Colonic mucosa (tissue), 4 donors: Measurements from ENCODE around the gene NBAS. TPM values are rescaled to one million over a fixed set of nuclear protein-coding genes. Genes with fewer than 3 reads are reported as not detected.
"Not testable (repeated sequence)": the region's sequence is repeated elsewhere in the genome, so short reads cannot be mapped to it uniquely, and the experiment has no call there.

Experiments used
- DNase-seq: peaks from one replicate; pipeline ENCODE4 v3.0.0-alpha.2; 2020
- H3K27ac ChIP-seq: fragments of 200-600 bp; one replicate; pipeline ENCODE4 v1.8.0; 2021
- H3K27me3 ChIP-seq: fragments of 200-600 bp; one replicate; pipeline ENCODE4 v1.8.0; 2021
- H3K36me3 ChIP-seq: fragments of 200-600 bp; one replicate; pipeline ENCODE4 v1.8.0; 2021
- H3K4me1 ChIP-seq: fragments of 200-600 bp; one replicate; pipeline ENCODE4 v1.8.0; 2021; ENCODE audit warnings: mild to moderate bottlenecking
- H3K4me3 ChIP-seq: fragments of 200-600 bp; one replicate; pipeline ENCODE4 v1.8.0; 2021
- H3K9ac ChIP-seq, 2 donors: one replicate each; pipeline ENCODE4 v1.7.0; 2013; ENCODE audit warnings: control low read depth in 2 of 2, low read depth in 2 of 2, low read length in 2 of 2
- H3K9me3 ChIP-seq: fragments of 200-600 bp; one replicate; pipeline ENCODE4 v1.8.0; 2021
- intact Hi-C: fragments of 100-400 bp; cut with DNase I; formaldehyde crosslinking; loops from one replicate; pipeline ENCODE4 v1.14.1; 2022
- total RNA-seq, 2 donors: library from RNA; stranded (reverse); fragmentation: NEBNext Ultra II Directional in 1 of 2; extraction: Animal tissue kit (Norgen Biotek cat#: 25700) in 1 of 2; gene quantifications; one replicate each; pipeline ENCODE4 v1.2.1, GENCODE V29; 2021
- TF ChIP-seq, protein P1 (sequence below): fragments of 200-600 bp; IDR thresholded peaks from one replicate; pipeline ENCODE4 v1.8.0; 2022; ENCODE audit warnings: antibody characterized with exemption, mild to moderate bottlenecking
- donor health status: healthy.
- donor health status: DM: no; HTN: no; CAD: no.
- donor health status: DM: no; HTN: no; CAD: no.

The NBAS gene
- total RNA-seq, 2 donors from 2014 or later = 34.4 to 38.9 TPM

DNA sequence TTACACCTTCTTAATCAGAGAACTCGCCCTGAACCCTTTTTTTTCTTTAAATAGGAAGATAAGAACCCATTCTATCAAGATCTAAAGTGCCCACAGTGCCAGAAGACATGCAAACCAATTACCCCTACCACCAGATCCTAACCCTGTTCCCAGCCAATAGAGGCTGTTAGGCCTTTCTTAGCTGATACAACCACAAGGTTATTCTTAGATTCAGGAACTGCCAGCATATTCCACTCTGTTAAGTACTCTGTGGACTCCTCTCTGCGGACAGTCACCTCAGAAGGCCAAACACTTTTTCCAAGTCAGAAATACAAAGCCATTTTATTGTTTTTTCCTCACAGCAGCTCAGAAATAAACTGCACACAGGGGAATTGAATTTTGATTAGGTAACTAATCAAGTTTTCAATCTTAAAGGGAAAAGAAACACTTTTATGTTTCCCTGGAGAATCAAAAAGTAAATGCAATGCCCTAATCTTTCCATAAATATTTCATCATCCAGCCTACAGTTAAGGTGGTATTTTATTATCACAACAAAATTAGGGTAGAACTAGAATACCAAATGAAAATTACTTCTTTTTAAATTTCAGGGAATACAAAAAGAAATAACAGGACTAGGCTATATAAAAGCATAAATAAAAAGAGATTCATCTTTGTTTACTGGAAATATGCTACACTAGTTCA lies 111.4 kb downstream of the NBAS start:
- intact Hi-C loops = no loop called here
- Histone ChIP-seq H3K4me3 (no peak overlapping the region), H3K9me3 (no peaks in the 10 kb centered on the region), H3K4me1 (no peaks in the 10 kb centered on the region), H3K27ac (no peak overlapping the region), H3K36me3 (no peaks in the 10 kb centered on the region), H3K27me3 (no peaks in the 10 kb centered on the region), H3K9ac (no peak overlapping the region)
- TF ChIP-seq, protein P1, sequence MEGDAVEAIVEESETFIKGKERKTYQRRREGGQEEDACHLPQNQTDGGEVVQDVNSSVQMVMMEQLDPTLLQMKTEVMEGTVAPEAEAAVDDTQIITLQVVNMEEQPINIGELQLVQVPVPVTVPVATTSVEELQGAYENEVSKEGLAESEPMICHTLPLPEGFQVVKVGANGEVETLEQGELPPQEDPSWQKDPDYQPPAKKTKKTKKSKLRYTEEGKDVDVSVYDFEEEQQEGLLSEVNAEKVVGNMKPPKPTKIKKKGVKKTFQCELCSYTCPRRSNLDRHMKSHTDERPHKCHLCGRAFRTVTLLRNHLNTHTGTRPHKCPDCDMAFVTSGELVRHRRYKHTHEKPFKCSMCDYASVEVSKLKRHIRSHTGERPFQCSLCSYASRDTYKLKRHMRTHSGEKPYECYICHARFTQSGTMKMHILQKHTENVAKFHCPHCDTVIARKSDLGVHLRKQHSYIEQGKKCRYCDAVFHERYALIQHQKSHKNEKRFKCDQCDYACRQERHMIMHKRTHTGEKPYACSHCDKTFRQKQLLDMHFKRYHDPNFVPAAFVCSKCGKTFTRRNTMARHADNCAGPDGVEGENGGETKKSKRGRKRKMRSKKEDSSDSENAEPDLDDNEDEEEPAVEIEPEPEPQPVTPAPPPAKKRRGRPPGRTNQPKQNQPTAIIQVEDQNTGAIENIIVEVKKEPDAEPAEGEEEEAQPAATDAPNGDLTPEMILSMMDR = no peak
- no peak for DNase-seq

DNA sequence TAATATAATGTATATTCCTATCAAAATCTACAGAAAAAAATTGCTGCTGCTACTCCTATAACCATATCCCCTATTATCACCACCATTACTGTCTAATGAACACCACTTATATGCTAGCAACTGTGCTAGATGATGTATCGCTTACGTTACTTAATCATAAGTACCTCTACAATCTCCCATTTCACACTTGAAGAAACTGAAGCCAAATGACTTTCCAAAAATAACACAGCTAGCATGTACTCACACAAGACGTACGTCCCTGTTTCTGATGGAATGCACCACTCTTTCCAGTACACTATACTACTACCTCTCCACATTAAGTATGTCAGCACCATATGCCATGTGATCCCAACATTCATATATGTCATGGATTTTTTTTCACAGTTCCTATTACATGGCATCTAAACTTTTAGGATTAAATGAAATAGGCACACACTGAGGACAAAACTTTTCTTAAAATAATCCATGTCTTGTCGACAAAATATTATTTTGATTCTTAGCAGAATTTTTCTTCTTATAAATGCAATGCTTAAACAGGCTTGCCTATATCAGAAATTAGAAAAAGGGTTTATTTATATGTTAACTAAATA lies 112.8 kb downstream of the NBAS start:
- intact Hi-C loops = no loop called here
- H3K4me1 ChIP-seq = no peaks in the 10 kb centered on the region
- no peaks in the 10 kb centered on the region for H3K27me3 ChIP-seq
- DNase-seq = no peak
- H3K4me3 ChIP-seq = no peak overlapping the region
- H3K36me3 ChIP-seq = no peaks in the 10 kb centered on the region
- TF ChIP-seq, protein P1 = no peak
- no peak overlapping the region for H3K9ac ChIP-seq
- H3K27ac ChIP-seq = no peak overlapping the region
- no peaks in the 10 kb centered on the region for H3K9me3 ChIP-seq

DNA sequence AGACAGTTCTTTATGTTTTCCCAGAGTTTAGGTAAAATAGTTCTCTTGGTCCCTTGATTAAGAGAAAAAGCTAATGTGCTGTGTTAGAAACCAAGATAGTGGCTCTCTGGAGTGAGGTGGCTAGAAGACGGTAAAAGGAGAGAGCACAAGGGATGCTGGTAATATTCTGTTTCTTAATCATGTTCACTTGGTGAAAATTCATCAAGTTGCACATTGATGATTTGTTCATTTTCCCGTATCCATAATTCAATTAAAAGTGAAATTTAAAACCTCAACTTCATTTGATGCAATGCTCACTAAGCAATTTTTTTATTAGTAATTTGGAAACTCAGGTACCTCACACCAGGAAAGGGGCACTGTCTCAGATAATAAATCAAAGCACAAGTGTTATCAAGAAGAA lies 113.8 kb downstream of the NBAS start:
- Histone ChIP-seq H3K36me3 (no peaks in the 10 kb centered on the region), H3K9ac (no peak overlapping the region), H3K4me1 (no peaks in the 10 kb centered on the region), H3K9me3 (no peaks in the 10 kb centered on the region), H3K4me3 (no peak overlapping the region), H3K27ac (no peak overlapping the region), H3K27me3 (no peaks in the 10 kb centered on the region)
- DNase-seq = no peak
- TF ChIP-seq, protein P1 = no peak
- intact Hi-C loops = no loop called here

DNA sequence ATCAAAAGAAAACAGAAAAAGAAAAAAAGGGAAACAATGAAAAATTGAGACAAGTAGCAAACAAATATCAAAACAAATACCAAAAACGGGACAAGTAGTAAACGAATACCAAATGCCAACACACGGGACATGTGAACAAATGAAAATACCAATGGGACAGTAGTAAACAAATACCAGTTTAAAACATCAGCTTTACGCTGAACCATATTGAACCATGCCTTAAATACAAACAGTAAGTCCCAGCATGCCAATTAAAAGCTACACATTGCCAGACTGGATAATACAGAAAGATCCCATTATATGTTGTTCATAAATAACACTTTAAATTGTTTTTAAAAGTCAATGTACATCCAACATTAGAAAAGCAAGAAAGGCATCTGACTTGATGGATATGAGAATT lies 114.2 kb downstream of the NBAS start:
- intact Hi-C loops = no loop called here
- H3K4me3 ChIP-seq = no peak overlapping the region
- DNase-seq = no peak
- H3K9me3 ChIP-seq = no peaks in the 10 kb centered on the region
- no peak overlapping the region for H3K9ac ChIP-seq
- H3K36me3 ChIP-seq = no peaks in the 10 kb centered on the region
- TF ChIP-seq, protein P1 = no peak
- no peaks in the 10 kb centered on the region for H3K27me3 ChIP-seq
- H3K27ac ChIP-seq = no peak overlapping the region
- H3K4me1 ChIP-seq = no peaks in the 10 kb centered on the region

DNA sequence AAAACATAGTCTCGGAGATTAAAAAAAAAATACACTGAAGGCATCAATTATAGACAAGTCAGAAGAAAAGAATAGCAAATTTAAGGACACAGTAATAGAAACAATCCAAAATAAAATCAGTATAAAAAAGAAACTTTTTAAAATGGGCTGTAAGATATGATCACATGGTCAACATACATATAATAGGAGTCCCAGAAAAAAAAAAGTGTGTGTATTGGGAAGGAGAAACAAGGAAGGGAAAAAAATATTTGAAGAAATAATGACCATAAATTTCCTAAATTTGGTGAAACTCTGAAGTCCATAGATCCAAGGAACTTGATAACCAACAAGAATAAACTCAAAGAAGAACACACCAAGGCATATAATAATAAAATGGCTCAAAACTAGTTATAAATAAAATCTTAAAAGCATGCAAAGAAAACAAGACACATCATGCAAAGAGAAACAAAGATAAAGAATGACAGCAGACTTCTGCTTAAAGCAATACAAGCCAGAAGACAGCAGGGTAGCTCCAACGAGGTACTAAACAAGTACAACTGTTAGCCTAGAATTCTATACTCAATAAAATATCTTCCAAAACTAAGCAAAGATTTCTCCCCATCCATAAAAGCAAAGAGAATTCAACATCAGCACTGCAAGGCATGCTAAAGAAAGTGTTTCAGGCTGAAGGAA lies 115.1 kb downstream of the NBAS start:
- no peak overlapping the region for H3K4me3 ChIP-seq
- H3K9me3 ChIP-seq = no peaks in the 10 kb centered on the region
- H3K27me3 ChIP-seq = no peaks in the 10 kb centered on the region
- DNase-seq = no peak
- intact Hi-C loops = no loop called here
- TF ChIP-seq, protein P1 = no peak
- no peak overlapping the region for H3K9ac ChIP-seq
- no peaks in the 10 kb centered on the region for H3K4me1 ChIP-seq
- no peaks in the 10 kb centered on the region for H3K36me3 ChIP-seq
- H3K27ac ChIP-seq = no peak overlapping the region

DNA sequence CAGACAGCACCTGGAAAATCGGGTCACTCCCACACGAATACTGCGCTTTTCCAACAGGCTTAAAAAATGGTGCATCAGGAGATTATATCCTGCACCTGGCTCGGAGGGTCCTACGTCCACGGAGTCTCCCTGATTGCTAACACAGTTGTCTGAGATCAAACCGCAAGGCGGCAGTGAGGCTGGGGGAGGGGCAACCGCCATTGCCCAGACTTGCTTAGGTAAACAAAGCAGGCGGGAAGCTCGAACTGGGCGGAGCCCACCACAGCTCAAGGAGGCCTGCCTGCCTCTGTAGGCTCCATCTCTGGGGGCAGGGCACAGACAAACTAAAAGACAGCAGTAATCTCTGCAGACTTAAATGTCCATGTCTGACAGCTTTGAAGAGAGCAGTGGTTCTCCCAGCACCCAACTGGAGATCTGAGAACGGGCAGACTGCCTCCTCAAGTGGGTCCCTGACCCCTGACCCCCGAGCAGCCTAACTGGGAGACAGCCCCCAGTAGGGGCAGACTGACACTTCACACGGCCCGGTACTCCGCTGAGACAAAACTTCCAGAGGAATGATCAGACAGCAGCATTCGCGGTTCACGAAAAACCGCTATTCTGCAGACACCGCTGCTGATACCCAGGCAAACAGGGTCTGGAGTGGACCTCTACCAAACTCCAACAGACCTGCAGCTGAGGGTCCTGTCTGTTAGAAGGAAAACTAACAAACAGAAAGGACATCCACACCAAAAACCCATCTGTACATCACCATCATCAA lies 121.2 kb downstream of the NBAS start:
- H3K4me3 ChIP-seq, H3K9ac ChIP-seq, H3K4me1 ChIP-seq, DNase-seq, H3K27ac ChIP-seq, intact Hi-C loops, H3K27me3 ChIP-seq, H3K36me3 ChIP-seq, H3K9me3 ChIP-seq: not testable (repeated sequence)

DNA sequence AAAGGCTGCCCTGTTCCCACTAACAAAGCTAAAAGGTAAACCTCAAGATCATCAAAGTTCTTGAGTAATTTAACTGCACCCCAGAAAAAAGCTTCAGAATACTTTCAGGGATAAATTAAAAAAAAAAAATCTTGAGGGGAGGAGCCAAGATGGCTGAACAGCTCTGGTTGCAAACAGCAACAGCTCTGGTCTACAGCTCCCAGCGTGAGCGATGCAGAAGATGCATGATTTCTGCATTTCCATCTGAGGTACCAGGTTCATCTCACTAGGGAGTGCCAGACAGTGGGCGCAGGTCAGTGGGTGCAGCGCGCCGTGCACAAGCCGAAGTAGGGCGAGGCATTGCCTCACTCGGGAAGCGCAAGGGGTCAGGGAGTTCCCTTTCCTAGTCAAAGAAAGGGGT lies 121.8 kb downstream of the NBAS start:
- DNase-seq, H3K4me1 ChIP-seq, intact Hi-C loops: not testable (repeated sequence)

More for the DNA sequence above, 121.8 kb downstream of the NBAS start:
- H3K36me3 ChIP-seq, H3K27ac ChIP-seq, H3K9me3 ChIP-seq, H3K9ac ChIP-seq, H3K27me3 ChIP-seq, H3K4me3 ChIP-seq: not testable (repeated sequence)
